Activated B cell treated with CpG ODN at 0.5 μM for 24 hours (primary cell): ENCODE measurements around the gene DUSP3. TPM values are rescaled to one million over a fixed set of nuclear protein-coding genes. Genes with fewer than 3 reads are reported as not detected.

ENCODE experiments used
- ATAC-seq: fragments of 200-7000 bp; cut with Tn5 transposase; one replicate; pipeline ENCODE4 v1.10.0; 2021; ENCODE audit warnings: low read depth, mild to moderate bottlenecking, moderate library complexity
- CTCF ChIA-PET: fragments of 350-600 bp; sonication (Branson Sonifier 250); formaldehyde crosslinking; loops from one replicate; lab custom pipeline; 2021; ENCODE audit warnings: antibody characterized with exemption; lab: Charles Lee
- POLR2A ChIA-PET: fragments of 350-600 bp; sonication (Branson Sonifier 250); formaldehyde crosslinking; loops from one replicate; lab custom pipeline; 2021; ENCODE audit warnings: antibody characterized with exemption; lab: Charles Lee
- DNase-seq: peaks from one replicate; pipeline ENCODE4 v3.0.0; 2022
- H3K27ac Mint-ChIP-seq: one replicate; pipeline ENCODE4 v1.8.0; 2020; ENCODE audit warnings: mixed read lengths
- H3K27me3 Mint-ChIP-seq: one replicate; pipeline ENCODE4 v1.8.0; 2021; ENCODE audit warnings: mixed read lengths
- H3K36me3 Mint-ChIP-seq: one replicate; pipeline ENCODE4 v1.8.0; 2021; ENCODE audit warnings: low read depth, mixed read lengths
- H3K4me1 Mint-ChIP-seq: one replicate; pipeline ENCODE4 v1.8.0; 2021; ENCODE audit warnings: mixed read lengths
- H3K4me3 Mint-ChIP-seq: one replicate; pipeline ENCODE4 v1.8.0; 2020; ENCODE audit warnings: mild to moderate bottlenecking, mixed read lengths
- H3K9me3 Mint-ChIP-seq: one replicate; pipeline ENCODE4 v1.8.0; 2020; ENCODE audit warnings: mixed read lengths
- intact Hi-C: fragments of 100-400 bp; cut with micrococcal nuclease; formaldehyde crosslinking; loops from one replicate; pipeline ENCODE4 v1.15.1; 2024
- total RNA-seq: library from RNA; stranded (reverse); gene quantifications from 2 replicates; pipeline ENCODE4 v1.2.3, GENCODE V29; 2022
- TF ChIP-seq, protein P1 (sequence below): fragments of 200-600 bp; IDR thresholded peaks from one replicate; pipeline ENCODE4 v1.8.0; 2022; ENCODE audit warnings: antibody characterized with exemption, mild to moderate bottlenecking

Gene DUSP3
- total RNA-seq, 1 donor from 2014 or later = 16.6 TPM

GRCh38 chr17:43722269-43722619 lies 56.5 kb downstream of the DUSP3 start:
- peak overlapping the region; percentile 15 for H3K4me3 Mint-ChIP-seq
- intact Hi-C loops = no loop called here
- POLR2A ChIA-PET = no interaction called here

GRCh38 chr17:43721537-43722268 lies 57.1 kb downstream of the DUSP3 start:
- peak overlapping the region; percentile 98 for H3K4me3 Mint-ChIP-seq
- ChIA-PET CTCF (interaction anchor here (1.4 kb wide), 1 partner anchor 38 kb away, joined by 3 read pairs; no protein-coding TSS in a partner anchor), POLR2A (interaction anchor here (0.6 to 0.7 kb wide), 3 partner anchors 12 to 1075 kb away, joined by 3 to 9 read pairs (median 8); no protein-coding TSS in a partner anchor)
- intact Hi-C loops = no loop called here
- H3K27me3 Mint-ChIP-seq = peaks cover under 1% of the 10 kb centered on the region
- peaks cover 17% of the 10 kb centered on the region for H3K4me1 Mint-ChIP-seq
- no peaks in the 10 kb centered on the region for H3K9me3 Mint-ChIP-seq
- H3K27ac Mint-ChIP-seq = peak overlapping the region; percentile 70
- ATAC-seq (no peak), DNase-seq (no peak)
- TF ChIP-seq, protein P1, sequence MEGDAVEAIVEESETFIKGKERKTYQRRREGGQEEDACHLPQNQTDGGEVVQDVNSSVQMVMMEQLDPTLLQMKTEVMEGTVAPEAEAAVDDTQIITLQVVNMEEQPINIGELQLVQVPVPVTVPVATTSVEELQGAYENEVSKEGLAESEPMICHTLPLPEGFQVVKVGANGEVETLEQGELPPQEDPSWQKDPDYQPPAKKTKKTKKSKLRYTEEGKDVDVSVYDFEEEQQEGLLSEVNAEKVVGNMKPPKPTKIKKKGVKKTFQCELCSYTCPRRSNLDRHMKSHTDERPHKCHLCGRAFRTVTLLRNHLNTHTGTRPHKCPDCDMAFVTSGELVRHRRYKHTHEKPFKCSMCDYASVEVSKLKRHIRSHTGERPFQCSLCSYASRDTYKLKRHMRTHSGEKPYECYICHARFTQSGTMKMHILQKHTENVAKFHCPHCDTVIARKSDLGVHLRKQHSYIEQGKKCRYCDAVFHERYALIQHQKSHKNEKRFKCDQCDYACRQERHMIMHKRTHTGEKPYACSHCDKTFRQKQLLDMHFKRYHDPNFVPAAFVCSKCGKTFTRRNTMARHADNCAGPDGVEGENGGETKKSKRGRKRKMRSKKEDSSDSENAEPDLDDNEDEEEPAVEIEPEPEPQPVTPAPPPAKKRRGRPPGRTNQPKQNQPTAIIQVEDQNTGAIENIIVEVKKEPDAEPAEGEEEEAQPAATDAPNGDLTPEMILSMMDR = no peak
- H3K36me3 Mint-ChIP-seq = peaks cover 3% of the 10 kb centered on the region

More at GRCh38 chr17:43722269-43722619, 56.5 kb downstream of the DUSP3 start:
- peaks cover 3% of the 10 kb centered on the region for H3K36me3 Mint-ChIP-seq
- no peak for ATAC-seq
- CTCF ChIA-PET = interaction anchor here (1.4 kb wide), 1 partner anchor 37 kb away, joined by 3 read pairs; no protein-coding TSS in a partner anchor
- H3K9me3 Mint-ChIP-seq = no peaks in the 10 kb centered on the region
- H3K4me1 Mint-ChIP-seq = peaks cover 17% of the 10 kb centered on the region
- TF ChIP-seq, protein P1 = no peak
- no peak overlapping the region for H3K27ac Mint-ChIP-seq
- no peaks in the 10 kb centered on the region for H3K27me3 Mint-ChIP-seq
- DNase-seq = no peak

DNA sequence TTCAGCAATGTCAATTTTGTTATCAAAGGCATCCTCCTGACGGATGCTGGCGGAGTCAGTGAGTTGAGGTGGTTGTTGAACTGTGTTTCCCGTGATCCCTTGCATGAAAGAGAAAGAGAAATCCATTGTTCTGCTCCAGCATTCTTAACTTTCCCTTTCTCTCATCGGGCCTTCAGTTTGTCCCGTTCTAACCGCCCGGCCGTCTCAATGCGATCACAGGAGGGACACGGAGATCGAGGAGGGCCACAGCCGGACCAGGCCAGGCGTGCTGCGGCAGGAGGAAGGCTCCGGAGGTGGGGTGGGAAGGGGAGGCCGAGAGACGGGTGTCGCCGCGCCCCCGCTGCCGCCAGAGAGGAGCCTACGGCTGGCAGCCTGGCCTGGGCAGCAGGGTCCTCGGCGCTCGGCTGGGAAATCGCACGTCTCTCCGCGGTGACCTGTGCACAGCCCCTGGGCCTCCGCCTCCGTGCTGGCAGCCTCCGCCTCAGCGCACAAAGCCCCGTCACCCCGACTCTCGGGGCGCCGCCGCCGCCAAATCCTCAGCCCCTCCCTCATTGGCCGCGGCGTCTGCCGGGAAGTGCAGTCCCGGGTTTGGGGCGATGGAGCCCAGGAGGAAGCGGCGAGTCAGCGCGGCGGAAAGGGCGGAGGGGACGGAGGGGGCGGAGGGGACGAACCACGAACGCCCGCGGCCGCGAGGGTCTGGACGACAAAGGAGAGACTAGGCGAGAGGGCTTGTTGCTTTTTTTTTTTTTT lies 58.3 kb downstream of the DUSP3 start:
- no peaks in the 10 kb centered on the region for H3K9me3 Mint-ChIP-seq
- H3K27me3 Mint-ChIP-seq = peaks cover 7% of the 10 kb centered on the region
- TF ChIP-seq, protein P1 = no peak
- CTCF ChIA-PET = no interaction called here
- intact Hi-C loops = no loop called here
- H3K4me3 Mint-ChIP-seq = peak overlapping the region; percentile 98
- POLR2A ChIA-PET = interaction anchor here (0.6 to 0.8 kb wide), 4 partner anchors 13 to 1074 kb away, joined by 3 to 9 read pairs (median 6); no protein-coding TSS in a partner anchor
- peak; percentile 90 for ATAC-seq
- H3K4me1 Mint-ChIP-seq = peaks cover 17% of the 10 kb centered on the region
- H3K36me3 Mint-ChIP-seq = peaks cover 3% of the 10 kb centered on the region
- H3K27ac Mint-ChIP-seq = peak overlapping the region; percentile 97
- peak; percentile 70 for DNase-seq

- Mint-ChIP-seq H3K27ac (peak overlapping the region; percentile 97), H3K36me3 (peaks cover 3% of the 10 kb centered on the region), H3K4me3 (peak overlapping the region; percentile 98), H3K4me1 (peaks cover 17% of the 10 kb centered on the region), H3K9me3 (no peaks in the 10 kb centered on the region), H3K27me3 (peaks cover 13% of the 10 kb centered on the region)
- no peak for DNase-seq
- ChIA-PET POLR2A (interaction anchor here (0.8 kb wide), 1 partner anchor 54 kb away, joined by 3 read pairs; no protein-coding TSS in a partner anchor), CTCF (no interaction called here)
- intact Hi-C loops = no loop called here
- TF ChIP-seq, protein P1 = no peak
- ATAC-seq = no peak
Measured at GRCh38 chr17:43719578-43719977, 59.2 kb downstream of the DUSP3 start.

GRCh38 chr17:43718544-43718943 lies 60.2 kb downstream of the DUSP3 start:
- CTCF ChIA-PET = no interaction called here
- TF ChIP-seq, protein P1 = no peak
- ATAC-seq = no peak
- Mint-ChIP-seq H3K4me3 (no peak overlapping the region), H3K36me3 (peaks cover 3% of the 10 kb centered on the region), H3K9me3 (no peaks in the 10 kb centered on the region), H3K27me3 (peaks cover 20% of the 10 kb centered on the region), H3K4me1 (peaks cover 23% of the 10 kb centered on the region), H3K27ac (no peak overlapping the region)
- DNase-seq = no peak
- intact Hi-C loops = no loop called here
- POLR2A ChIA-PET = no interaction called here
